Caco-2 (cell line): Measurements from ENCODE around the gene URAD. TPM values are rescaled to one million over a fixed set of nuclear protein-coding genes. Genes with fewer than 3 reads are reported as not detected.

ENCODE experiments used
- BruUV-seq: library from RNA; stranded (reverse); fragments of 400-500 nt; replicated peaks from 2 replicates; lab custom pipeline; 2021; lab: Mats Ljungman, UMichigan
- CTCF ChIA-PET: fragments of 300-600 bp; sonication (Branson Sonifier 250); formaldehyde crosslinking; loops from one replicate; lab custom pipeline; 2022; ENCODE audit warnings: antibody characterized with exemption; lab: Charles Lee
- POLR2A ChIA-PET: fragments of 300-600 bp; sonication (Branson Sonifier 250); formaldehyde crosslinking; loops from one replicate; lab custom pipeline; 2022; ENCODE audit warnings: antibody characterized with exemption; lab: Charles Lee
- DNase-seq, 2 experiments: peaks; one replicate each; pipeline versions ENCODE4 v3.0.0 to v3.0.0-alpha.2; 2020 to 2022
- H3K27me3 ChIP-seq: replicated peaks from 2 replicates; pipeline ENCODE4 v1.6.0; 2011; ENCODE audit warnings: low read length; ENCODE audit not compliant: control insufficient read depth, insufficient read depth
- H3K36me3 ChIP-seq: 2 replicates; pipeline ENCODE4 v1.5.1; 2011; ENCODE audit warnings: low read length; ENCODE audit not compliant: control insufficient read depth, insufficient read depth
- H3K4me1 ChIP-seq: fragments of 250-450 bp; sonication (Bioruptor Pico); 2 replicates; pipeline ENCODE4 v1.5.1; 2020; ENCODE audit warnings: mild to moderate bottlenecking
- H3K4me3 ChIP-seq: 2 replicates; pipeline ENCODE4 v1.5.1; 2011; ENCODE audit warnings: low read depth, mild to moderate bottlenecking, control low read depth, low read length
- H3K9me3 ChIP-seq: fragments of 250-450 bp; sonication (Bioruptor Pico); 2 replicates; pipeline ENCODE4 v1.5.1; 2020; ENCODE audit warnings: mild to moderate bottlenecking, moderate library complexity
- H3K27ac Mint-ChIP-seq: one replicate; pipeline ENCODE4 v1.8.0; 2022; ENCODE audit warnings: mixed read lengths; ENCODE audit not compliant: unreplicated experiment
- H3K27me3 Mint-ChIP-seq: one replicate; pipeline ENCODE4 v1.8.0; 2022; ENCODE audit warnings: mixed read lengths; ENCODE audit not compliant: insufficient read depth, unreplicated experiment
- H3K36me3 Mint-ChIP-seq: one replicate; pipeline ENCODE4 v1.8.0; 2022; ENCODE audit warnings: mild to moderate bottlenecking, mixed read lengths; ENCODE audit not compliant: insufficient read depth, unreplicated experiment
- H3K4me1 Mint-ChIP-seq: one replicate; pipeline ENCODE4 v1.8.0; 2022; ENCODE audit warnings: low read depth, mixed read lengths; ENCODE audit not compliant: unreplicated experiment
- H3K4me3 Mint-ChIP-seq: one replicate; pipeline ENCODE4 v1.8.0; 2022; ENCODE audit warnings: mild to moderate bottlenecking, moderate library complexity, mixed read lengths; ENCODE audit not compliant: unreplicated experiment
- H3K9me3 Mint-ChIP-seq: one replicate; pipeline ENCODE4 v1.8.0; 2022; ENCODE audit warnings: mixed read lengths; ENCODE audit not compliant: unreplicated experiment
- intact Hi-C: fragments of 100-400 bp; cut with micrococcal nuclease; formaldehyde crosslinking; loops from one replicate; pipeline ENCODE4 v1.10.0; 2022; ENCODE audit not compliant: unreplicated experiment
- total RNA-seq: library from RNA; stranded (reverse); gene quantifications from 2 replicates; pipeline ENCODE4 v1.2.3, GENCODE V29; 2022
- TF ChIP-seq, protein P1 (sequence below), 2 experiments: fragments of 200-600 bp in 1 of 2; IDR thresholded peaks; 1 replicate in 1 of 2; 2 replicates in 1 of 2; pipeline versions ENCODE4 v1.5.1 to v1.8.0; 2011 to 2022; ENCODE audit warnings: antibody characterized with exemption in 1 of 2, control low read depth in 1 of 2, inconsistent platforms in 1 of 2, low read depth in 1 of 2, low read length in 1 of 2, mild to moderate bottlenecking in 1 of 2, moderate library complexity in 1 of 2; ENCODE audit not compliant: insufficient read depth in 1 of 2, severe bottlenecking in 1 of 2, unreplicated experiment in 1 of 2

The URAD gene
- total RNA-seq, 1 experiment from 2014 or later: 5.2 TPM

DNA sequence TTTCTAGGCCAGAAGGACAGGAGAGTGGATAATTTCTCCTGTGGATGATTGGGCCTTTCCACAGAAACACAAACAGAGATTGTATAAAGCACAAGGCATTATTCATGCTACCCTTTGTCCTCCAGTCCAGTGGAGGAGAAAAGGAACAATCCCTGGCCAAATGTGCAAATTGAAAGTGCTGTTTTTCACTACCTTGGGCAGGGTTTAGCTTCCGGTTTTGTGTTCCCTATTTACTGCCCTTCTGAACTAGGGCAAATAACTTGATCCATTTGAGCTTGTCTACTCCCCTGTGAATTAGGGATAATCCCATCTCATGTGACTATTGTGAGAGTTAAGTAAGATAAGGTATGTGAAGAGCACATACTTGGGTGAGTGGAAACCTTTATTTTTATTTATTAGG is 55.4 kb downstream of the URAD start:
- H3K4me3 Mint-ChIP-seq: no peak overlapping the region
- H3K9me3 ChIP-seq: no peaks in the 10 kb centered on the region
- TF ChIP-seq, protein P1, sequence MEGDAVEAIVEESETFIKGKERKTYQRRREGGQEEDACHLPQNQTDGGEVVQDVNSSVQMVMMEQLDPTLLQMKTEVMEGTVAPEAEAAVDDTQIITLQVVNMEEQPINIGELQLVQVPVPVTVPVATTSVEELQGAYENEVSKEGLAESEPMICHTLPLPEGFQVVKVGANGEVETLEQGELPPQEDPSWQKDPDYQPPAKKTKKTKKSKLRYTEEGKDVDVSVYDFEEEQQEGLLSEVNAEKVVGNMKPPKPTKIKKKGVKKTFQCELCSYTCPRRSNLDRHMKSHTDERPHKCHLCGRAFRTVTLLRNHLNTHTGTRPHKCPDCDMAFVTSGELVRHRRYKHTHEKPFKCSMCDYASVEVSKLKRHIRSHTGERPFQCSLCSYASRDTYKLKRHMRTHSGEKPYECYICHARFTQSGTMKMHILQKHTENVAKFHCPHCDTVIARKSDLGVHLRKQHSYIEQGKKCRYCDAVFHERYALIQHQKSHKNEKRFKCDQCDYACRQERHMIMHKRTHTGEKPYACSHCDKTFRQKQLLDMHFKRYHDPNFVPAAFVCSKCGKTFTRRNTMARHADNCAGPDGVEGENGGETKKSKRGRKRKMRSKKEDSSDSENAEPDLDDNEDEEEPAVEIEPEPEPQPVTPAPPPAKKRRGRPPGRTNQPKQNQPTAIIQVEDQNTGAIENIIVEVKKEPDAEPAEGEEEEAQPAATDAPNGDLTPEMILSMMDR (IDR thresholded peaks at IDR 0.05; ENCODE audit: insufficient read depth in 1 of 2, low read depth in 1 of 2, low read length in 1 of 2, severe bottlenecking in 1 of 2, unreplicated experiment in 1 of 2): no peak
- no peak overlapping the region for H3K27ac Mint-ChIP-seq
- no TSS peak for BruUV-seq
- H3K36me3 ChIP-seq: no peaks in the 10 kb centered on the region
- H3K4me3 ChIP-seq: no peak overlapping the region
- DNase-seq: no peak
- POLR2A ChIA-PET: no interaction called here
- intact Hi-C loops: no loop called here
- CTCF ChIA-PET: interaction anchor here (1.2 kb wide), 1 partner anchor 107 kb away, joined by 4 read pairs; no protein-coding TSS in a partner anchor
- no peaks in the 10 kb centered on the region for H3K27me3 Mint-ChIP-seq
- no peaks in the 10 kb centered on the region for H3K9me3 Mint-ChIP-seq
- no peaks in the 10 kb centered on the region for H3K4me1 Mint-ChIP-seq
- no peaks in the 10 kb centered on the region for H3K36me3 Mint-ChIP-seq
- H3K4me1 ChIP-seq: no peaks in the 10 kb centered on the region
- no peaks in the 10 kb centered on the region for H3K27me3 ChIP-seq

GRCh38 chr13:27929868-27930267 is 58.6 kb downstream of the URAD start:
- H3K4me1 Mint-ChIP-seq: no peaks in the 10 kb centered on the region
- DNase-seq: no peak
- TF ChIP-seq, protein P1 (IDR thresholded peaks at IDR 0.05; ENCODE audit: insufficient read depth in 1 of 2, low read depth in 1 of 2, low read length in 1 of 2, severe bottlenecking in 1 of 2, unreplicated experiment in 1 of 2): no peak
- no peaks in the 10 kb centered on the region for H3K9me3 Mint-ChIP-seq
- Histone ChIP-seq H3K27me3 (no peaks in the 10 kb centered on the region), H3K36me3 (no peaks in the 10 kb centered on the region), H3K9me3 (no peaks in the 10 kb centered on the region), H3K4me3 (no peak overlapping the region), H3K4me1 (no peaks in the 10 kb centered on the region)
- BruUV-seq: no TSS peak
- intact Hi-C loops: no loop called here
- no peak overlapping the region for H3K4me3 Mint-ChIP-seq
- H3K27me3 Mint-ChIP-seq: no peaks in the 10 kb centered on the region
- POLR2A ChIA-PET: no interaction called here
- CTCF ChIA-PET: no interaction called here
- H3K36me3 Mint-ChIP-seq: no peaks in the 10 kb centered on the region
- no peak overlapping the region for H3K27ac Mint-ChIP-seq

DNA sequence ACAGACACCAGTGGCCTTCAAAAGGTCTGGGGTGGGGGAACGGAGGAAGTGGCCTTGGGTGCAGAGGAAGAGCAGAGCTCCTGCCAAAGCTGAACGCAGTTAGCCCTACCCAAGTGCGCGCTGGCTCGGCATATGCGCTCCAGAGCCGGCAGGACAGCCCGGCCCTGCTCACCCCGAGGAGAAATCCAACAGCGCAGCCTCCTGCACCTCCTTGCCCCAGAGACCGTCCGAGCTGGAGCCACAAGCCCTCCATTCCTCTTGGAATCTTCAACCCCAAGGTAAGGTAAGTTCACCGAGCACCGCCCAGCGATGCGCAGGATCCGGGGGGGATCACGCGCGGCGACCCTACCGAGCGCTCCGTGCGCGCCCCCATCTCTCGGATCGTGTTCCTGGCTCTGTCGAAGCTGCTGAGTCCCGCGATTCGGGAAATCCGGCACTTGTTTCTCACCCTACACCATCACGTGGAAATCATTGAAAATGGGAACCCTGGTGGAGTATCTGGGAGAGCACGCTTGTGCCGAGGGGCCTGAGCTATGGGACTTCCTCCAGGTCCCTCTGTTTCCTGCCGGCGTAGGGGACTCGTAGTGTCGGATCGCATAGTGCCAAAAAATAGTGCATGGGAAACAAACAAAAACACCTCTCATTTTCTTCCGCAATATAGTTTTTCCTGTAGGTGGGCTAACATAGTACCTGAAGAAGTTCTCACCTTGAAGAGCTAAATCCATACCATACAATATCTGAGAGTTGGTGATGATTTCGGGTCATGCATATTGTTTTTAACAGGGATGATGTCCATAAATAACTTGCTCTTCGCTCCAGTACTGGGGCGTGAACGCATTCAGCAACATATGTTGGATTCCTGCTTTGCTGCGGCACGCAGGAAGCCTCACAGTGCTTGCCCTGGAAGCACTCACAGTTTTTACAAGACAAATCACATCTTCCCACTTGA is 59.4 kb downstream of the URAD start:
- BruUV-seq: no TSS peak
- H3K4me1 Mint-ChIP-seq: no peaks in the 10 kb centered on the region
- H3K27me3 Mint-ChIP-seq: no peaks in the 10 kb centered on the region
- TF ChIP-seq, protein P1 (IDR thresholded peaks at IDR 0.05; ENCODE audit: insufficient read depth in 1 of 2, low read depth in 1 of 2, low read length in 1 of 2, severe bottlenecking in 1 of 2, unreplicated experiment in 1 of 2): no peak
- no peak for DNase-seq
- H3K9me3 Mint-ChIP-seq: no peaks in the 10 kb centered on the region
- Histone ChIP-seq H3K27me3 (no peaks in the 10 kb centered on the region), H3K4me3 (no peak overlapping the region), H3K36me3 (no peaks in the 10 kb centered on the region), H3K4me1 (no peaks in the 10 kb centered on the region), H3K9me3 (no peaks in the 10 kb centered on the region)
- no peaks in the 10 kb centered on the region for H3K36me3 Mint-ChIP-seq
- intact Hi-C loops: no loop called here
- ChIA-PET POLR2A (no interaction called here), CTCF (no interaction called here)
- no peak overlapping the region for H3K27ac Mint-ChIP-seq
- H3K4me3 Mint-ChIP-seq: no peak overlapping the region
